Measurements from ENCODE around the gene HOXD3.

Gene HOXD3

GRCh38 chr2:176132205-176133171, 24.6 kb upstream of the HOXD3 start:
- no peak for DNase-seq (ENCODE audit: low read depth in 1 of 2, low spot score in 1 of 2)

- DNase-seq (ENCODE audit: low read depth in 1 of 2, low spot score in 1 of 2): no peak
Observed at GRCh38 chr2:176133389-176133788, 23.7 kb upstream of the HOXD3 start.

- DNase-seq (ENCODE audit: low read depth in 1 of 2, low spot score in 1 of 2): no peak
Observed at GRCh38 chr2:176134035-176134434, 23.1 kb upstream of the HOXD3 start.

GRCh38 chr2:176135035-176135440, 22.1 kb upstream of the HOXD3 start:
- no peak for DNase-seq (ENCODE audit: low read depth in 1 of 2, low spot score in 1 of 2)

GRCh38 chr2:176136374-176137251, 20.5 kb upstream of the HOXD3 start:
- DNase-seq (ENCODE audit: low read depth in 1 of 2, low spot score in 1 of 2): no peak

- no peak for DNase-seq (ENCODE audit: low read depth in 1 of 2, low spot score in 1 of 2)
Observed at GRCh38 chr2:176137252-176137580, 19.9 kb upstream of the HOXD3 start.

GRCh38 chr2:176137906-176138305, 19.2 kb upstream of the HOXD3 start:
- no peak for DNase-seq (ENCODE audit: low read depth in 1 of 2, low spot score in 1 of 2)

- DNase-seq (ENCODE audit: low read depth in 1 of 2, low spot score in 1 of 2): no peak
Observed at GRCh38 chr2:176138526-176138922, 18.6 kb upstream of the HOXD3 start.

- no peak for DNase-seq (ENCODE audit: low read depth in 1 of 2, low spot score in 1 of 2)
Observed at GRCh38 chr2:176138923-176139660, 18.0 kb upstream of the HOXD3 start.

GRCh38 chr2:176139661-176140512, 17.2 kb upstream of the HOXD3 start:
- DNase-seq (ENCODE audit: low read depth in 1 of 2, low spot score in 1 of 2): no peak

- DNase-seq (ENCODE audit: low read depth in 1 of 2, low spot score in 1 of 2): peak in 1 of 2 donors; percentile 48
Observed at GRCh38 chr2:176140513-176141317, 16.4 kb upstream of the HOXD3 start.

GRCh38 chr2:176142281-176142680, 14.8 kb upstream of the HOXD3 start:
- no peak for DNase-seq (ENCODE audit: low read depth in 1 of 2, low spot score in 1 of 2)

- DNase-seq (ENCODE audit: low read depth in 1 of 2, low spot score in 1 of 2): no peak
Observed at GRCh38 chr2:176145085-176145969, 11.8 kb upstream of the HOXD3 start.

- no peak for DNase-seq (ENCODE audit: low read depth in 1 of 2, low spot score in 1 of 2)
Observed at GRCh38 chr2:176146101-176146500, 11.0 kb upstream of the HOXD3 start.

- no peak for DNase-seq (ENCODE audit: low read depth in 1 of 2, low spot score in 1 of 2)
Observed at GRCh38 chr2:176146645-176147044, 10.5 kb upstream of the HOXD3 start.

GRCh38 chr2:176147210-176147799, 9.8 kb upstream of the HOXD3 start:
- DNase-seq (ENCODE audit: low read depth in 1 of 2, low spot score in 1 of 2): no peak

- DNase-seq (ENCODE audit: low read depth in 1 of 2, low spot score in 1 of 2): no peak
Observed at GRCh38 chr2:176147800-176148496, 9.2 kb upstream of the HOXD3 start.

All from stimulated activated CD4-positive, alpha-beta T cell treated with anti-CD3 and anti-CD28 coated beads, Interleukin-15, amount 100 ng/mL, for 1 hour (primary cell).